Measurements from ENCODE around the gene SMG6.
"Not testable (repeated sequence)": the region's sequence is repeated elsewhere in the genome, so short reads cannot be mapped to it uniquely, and the experiment has no call there.

The SMG6 gene

GRCh38 chr17:2025622-2026309 lies 277.8 kb downstream of the SMG6 start:
- DNase-seq (ENCODE audit: low spot score): peak; percentile 67

GRCh38 chr17:2025220-2025621 lies 278.4 kb downstream of the SMG6 start, which contains the start of gene RTN4RL1:
Gene RTN4RL1 (minus strand): TSS chr17:2025334. CDS start chr17:2024865, 469 bp downstream.
- peak; percentile 39 for DNase-seq (ENCODE audit: low spot score)

GRCh38 chr17:2024572-2025219 lies 278.9 kb downstream of the SMG6 start:
- DNase-seq (ENCODE audit: low spot score): no peak

- DNase-seq (ENCODE audit: low spot score): no peak
Measured at GRCh38 chr17:2023692-2024571, 279.7 kb downstream of the SMG6 start.

GRCh38 chr17:2023256-2023655 lies 280.3 kb downstream of the SMG6 start:
- DNase-seq (ENCODE audit: low spot score): no peak

- DNase-seq (ENCODE audit: low spot score): no peak
Measured at GRCh38 chr17:2022647-2023240, 280.8 kb downstream of the SMG6 start.

GRCh38 chr17:2020721-2021120 lies 282.9 kb downstream of the SMG6 start:
- DNase-seq (ENCODE audit: low spot score): no peak

GRCh38 chr17:2019723-2020122 lies 283.9 kb downstream of the SMG6 start:
- no peak for DNase-seq (ENCODE audit: low spot score)

- no peak for DNase-seq (ENCODE audit: low spot score)
Measured at GRCh38 chr17:2018716-2019510, 284.7 kb downstream of the SMG6 start.

GRCh38 chr17:2017274-2017941 lies 286.2 kb downstream of the SMG6 start:
- peak; percentile 28 for DNase-seq (ENCODE audit: low spot score)

- no peak for DNase-seq (ENCODE audit: low spot score)
Measured at GRCh38 chr17:2016494-2016893, 287.1 kb downstream of the SMG6 start.

- no peak for DNase-seq (ENCODE audit: low spot score)
Measured at GRCh38 chr17:2015314-2015713, 288.3 kb downstream of the SMG6 start.

- DNase-seq (ENCODE audit: low spot score): no peak
Measured at GRCh38 chr17:2013994-2014317, 289.6 kb downstream of the SMG6 start.

GRCh38 chr17:2013220-2013993 lies 290.2 kb downstream of the SMG6 start:
- not testable (repeated sequence) for DNase-seq (ENCODE audit: low spot score)

GRCh38 chr17:2012499-2012898 lies 291.1 kb downstream of the SMG6 start:
- DNase-seq (ENCODE audit: low spot score): no peak

- DNase-seq (ENCODE audit: low spot score): no peak
Measured at GRCh38 chr17:2011411-2012371, 291.9 kb downstream of the SMG6 start.

Data from kidney tubule cell (primary cell).